ENCODE measurements around the gene ATP5MG.
"Not testable (repeated sequence)": the region's sequence is repeated elsewhere in the genome, so short reads cannot be mapped to it uniquely, and the experiment has no call there.

ATP5MG gene

GRCh38 chr11:118375978-118376377, 25.4 kb upstream of the ATP5MG start:
- Histone ChIP-seq H3K4me1 (ENCODE audit: insufficient read depth, low read length) (no peaks in the 10 kb centered on the region), H3K27ac (ENCODE audit: low read depth, low read length) (no peak overlapping the region), H3K4me3 (ENCODE audit: low read length) (no peak overlapping the region), H3K9me3 (ENCODE audit: insufficient read depth, low read depth, low read length) (no peaks in the 10 kb centered on the region), H3K36me3 (ENCODE audit: insufficient read depth, low read length) (peaks cover 87% of the 10 kb centered on the region), H3K9ac (ENCODE audit: low read depth, low read length) (no peak overlapping the region), H3K27me3 (ENCODE audit: insufficient read depth, low read length) (no peaks in the 10 kb centered on the region)

GRCh38 chr11:118379497-118379896, 21.9 kb upstream of the ATP5MG start:
- 97% methylated on average over 3 of the region's 4 CpGs for whole genome bisulfite sequencing
- no peak overlapping the region for H3K4me3 ChIP-seq (ENCODE audit: low read length)
- no peak overlapping the region for H3K27ac ChIP-seq (ENCODE audit: low read depth, low read length)
- H3K4me1 ChIP-seq (ENCODE audit: insufficient read depth, low read length): no peaks in the 10 kb centered on the region
- no peaks in the 10 kb centered on the region for H3K27me3 ChIP-seq (ENCODE audit: insufficient read depth, low read length)
- H3K9ac ChIP-seq (ENCODE audit: low read depth, low read length): no peak overlapping the region
- H3K36me3 ChIP-seq (ENCODE audit: insufficient read depth, low read length): peaks cover 88% of the 10 kb centered on the region
- H3K9me3 ChIP-seq (ENCODE audit: insufficient read depth, low read depth, low read length): no peaks in the 10 kb centered on the region

GRCh38 chr11:118380571-118380970, 20.8 kb upstream of the ATP5MG start:
- H3K4me1 ChIP-seq (ENCODE audit: insufficient read depth, low read length): no peaks in the 10 kb centered on the region
- no peaks in the 10 kb centered on the region for H3K27me3 ChIP-seq (ENCODE audit: insufficient read depth, low read length)
- H3K27ac ChIP-seq (ENCODE audit: low read depth, low read length): no peak overlapping the region
- peaks cover 92% of the 10 kb centered on the region for H3K36me3 ChIP-seq (ENCODE audit: insufficient read depth, low read length)
- H3K9me3 ChIP-seq (ENCODE audit: insufficient read depth, low read depth, low read length): no peaks in the 10 kb centered on the region
- H3K4me3 ChIP-seq (ENCODE audit: low read length): no peak overlapping the region
- H3K9ac ChIP-seq (ENCODE audit: low read depth, low read length): no peak overlapping the region

GRCh38 chr11:118382954-118383353, 18.5 kb upstream of the ATP5MG start:
- Histone ChIP-seq H3K27me3 (ENCODE audit: insufficient read depth, low read length) (no peaks in the 10 kb centered on the region), H3K4me1 (ENCODE audit: insufficient read depth, low read length) (no peaks in the 10 kb centered on the region), H3K4me3 (ENCODE audit: low read length) (no peak overlapping the region), H3K36me3 (ENCODE audit: insufficient read depth, low read length) (peaks cover 99% of the 10 kb centered on the region), H3K9me3 (ENCODE audit: insufficient read depth, low read depth, low read length) (no peaks in the 10 kb centered on the region), H3K9ac (ENCODE audit: low read depth, low read length) (no peak overlapping the region), H3K27ac (ENCODE audit: low read depth, low read length) (no peak overlapping the region)
- 95% methylated on average over 3 of the region's 3 CpGs for WGBS

- Histone ChIP-seq H3K27me3 (ENCODE audit: insufficient read depth, low read length) (no peaks in the 10 kb centered on the region), H3K27ac (ENCODE audit: low read depth, low read length) (no peak overlapping the region), H3K4me3 (ENCODE audit: low read length) (no peak overlapping the region), H3K36me3 (ENCODE audit: insufficient read depth, low read length) (peaks cover 99% of the 10 kb centered on the region), H3K4me1 (ENCODE audit: insufficient read depth, low read length) (no peaks in the 10 kb centered on the region), H3K9ac (ENCODE audit: low read depth, low read length) (no peak overlapping the region), H3K9me3 (ENCODE audit: insufficient read depth, low read depth, low read length) (no peaks in the 10 kb centered on the region)
- 94% methylated on average over 2 of the region's 3 CpGs for WGBS
Measured at GRCh38 chr11:118383657-118384056, 17.7 kb upstream of the ATP5MG start.

GRCh38 chr11:118396097-118396501, 5.3 kb upstream of the ATP5MG start:
- no peaks in the 10 kb centered on the region for H3K9me3 ChIP-seq (ENCODE audit: insufficient read depth, low read depth, low read length)
- no peak overlapping the region for H3K27ac ChIP-seq (ENCODE audit: low read depth, low read length)
- H3K9ac ChIP-seq (ENCODE audit: low read depth, low read length): no peak overlapping the region
- 94% methylated on average over 5 of the region's 6 CpGs for WGBS
- H3K36me3 ChIP-seq (ENCODE audit: insufficient read depth, low read length): peaks cover 56% of the 10 kb centered on the region
- no peaks in the 10 kb centered on the region for H3K27me3 ChIP-seq (ENCODE audit: insufficient read depth, low read length)
- no peak overlapping the region for H3K4me3 ChIP-seq (ENCODE audit: low read length)
- no peaks in the 10 kb centered on the region for H3K4me1 ChIP-seq (ENCODE audit: insufficient read depth, low read length)

- peaks cover 47% of the 10 kb centered on the region for H3K36me3 ChIP-seq (ENCODE audit: insufficient read depth, low read length)
- no peaks in the 10 kb centered on the region for H3K9me3 ChIP-seq (ENCODE audit: insufficient read depth, low read depth, low read length)
- H3K4me3 ChIP-seq (ENCODE audit: low read length): no peak overlapping the region
- H3K27ac ChIP-seq (ENCODE audit: low read depth, low read length): no peak overlapping the region
- no peaks in the 10 kb centered on the region for H3K4me1 ChIP-seq (ENCODE audit: insufficient read depth, low read length)
- H3K27me3 ChIP-seq (ENCODE audit: insufficient read depth, low read length): no peaks in the 10 kb centered on the region
- H3K9ac ChIP-seq (ENCODE audit: low read depth, low read length): no peak overlapping the region
Measured at GRCh38 chr11:118397448-118397847, 4.0 kb upstream of the ATP5MG start.

GRCh38 chr11:118398791-118399559, 2.4 kb upstream of the ATP5MG start:
- Histone ChIP-seq H3K9me3 (ENCODE audit: insufficient read depth, low read depth, low read length) (no peaks in the 10 kb centered on the region), H3K27ac (ENCODE audit: low read depth, low read length) (no peak overlapping the region), H3K4me1 (ENCODE audit: insufficient read depth, low read length) (no peaks in the 10 kb centered on the region), H3K36me3 (ENCODE audit: insufficient read depth, low read length) (peaks cover 31% of the 10 kb centered on the region), H3K9ac (ENCODE audit: low read depth, low read length) (no peak overlapping the region), H3K4me3 (ENCODE audit: low read length) (no peak overlapping the region), H3K27me3 (ENCODE audit: insufficient read depth, low read length) (no peaks in the 10 kb centered on the region)
- WGBS: 93% methylated on average over 3 of the region's 3 CpGs

GRCh38 chr11:118401880-118402590, 629 bp downstream of the ATP5MG start:
- 8% methylated on average over 21 of the region's 22 CpGs for WGBS
- no peaks in the 10 kb centered on the region for H3K9me3 ChIP-seq (ENCODE audit: insufficient read depth, low read depth, low read length)
- H3K27ac ChIP-seq (ENCODE audit: low read depth, low read length): peak overlapping the region; percentile 94
- peak overlapping the region; percentile 90 for H3K9ac ChIP-seq (ENCODE audit: low read depth, low read length)
- no peaks in the 10 kb centered on the region for H3K27me3 ChIP-seq (ENCODE audit: insufficient read depth, low read length)
- H3K4me3 ChIP-seq (ENCODE audit: low read length): peak overlapping the region; percentile 96
- no peaks in the 10 kb centered on the region for H3K4me1 ChIP-seq (ENCODE audit: insufficient read depth, low read length)
- peaks cover 32% of the 10 kb centered on the region for H3K36me3 ChIP-seq (ENCODE audit: insufficient read depth, low read length)

- H3K4me1 ChIP-seq (ENCODE audit: insufficient read depth, low read length); H3K9me3 ChIP-seq (ENCODE audit: insufficient read depth, low read depth, low read length); H3K27me3 ChIP-seq (ENCODE audit: insufficient read depth, low read length); H3K27ac ChIP-seq (ENCODE audit: low read depth, low read length): not testable (repeated sequence)
- Histone ChIP-seq H3K9ac (ENCODE audit: low read depth, low read length) (peak overlapping the region; percentile 90; the same call in 1 of the 2 replicates), H3K36me3 (ENCODE audit: insufficient read depth, low read length) (peaks cover 34% of the 10 kb centered on the region), H3K4me3 (ENCODE audit: low read length) (peak overlapping the region; percentile 96)
- 87% methylated on average over 7 of the region's 7 CpGs for WGBS
Measured at GRCh38 chr11:118402594-118402993, 1.2 kb downstream of the ATP5MG start.

- H3K36me3 ChIP-seq (ENCODE audit: insufficient read depth, low read length): peaks cover 60% of the 10 kb centered on the region
- H3K9ac ChIP-seq (ENCODE audit: low read depth, low read length): no peak overlapping the region
- H3K4me1 ChIP-seq (ENCODE audit: insufficient read depth, low read length): no peaks in the 10 kb centered on the region
- no peak overlapping the region for H3K4me3 ChIP-seq (ENCODE audit: low read length)
- 94% methylated on average over 7 of the region's 7 CpGs for WGBS
- no peaks in the 10 kb centered on the region for H3K27me3 ChIP-seq (ENCODE audit: insufficient read depth, low read length)
- H3K9me3 ChIP-seq (ENCODE audit: insufficient read depth, low read depth, low read length): no peaks in the 10 kb centered on the region
- no peak overlapping the region for H3K27ac ChIP-seq (ENCODE audit: low read depth, low read length)
Measured at GRCh38 chr11:118406599-118407166, 5.3 kb downstream of the ATP5MG start.

Measured in HUES64 (cell line).